Mucosa of stomach (tissue), 1 donor: ENCODE data around the gene ELMO1.

Experiments used
- H3K27me3 ChIP-seq: one replicate; pipeline ENCODE4 v1.7.0; 2013; ENCODE audit warnings: mild to moderate bottlenecking, low read length; ENCODE audit not compliant: control insufficient read depth, insufficient read depth
- H3K36me3 ChIP-seq: one replicate; pipeline ENCODE4 v1.7.0; 2013; ENCODE audit warnings: low read length; ENCODE audit not compliant: control insufficient read depth, insufficient read depth
- H3K4me1 ChIP-seq: one replicate; pipeline ENCODE4 v1.7.0; 2013; ENCODE audit warnings: mild to moderate bottlenecking, low read length; ENCODE audit not compliant: control insufficient read depth, insufficient read depth
- H3K4me3 ChIP-seq: one replicate; pipeline ENCODE4 v1.7.0; 2013; ENCODE audit warnings: low read length
- H3K9ac ChIP-seq: one replicate; pipeline ENCODE4 v1.7.0; 2013; ENCODE audit warnings: mild to moderate bottlenecking, low read length, moderate library complexity
- H3K9me3 ChIP-seq: one replicate; pipeline ENCODE4 v1.7.0; 2013; ENCODE audit warnings: mild to moderate bottlenecking, low read length, moderate library complexity; ENCODE audit not compliant: control insufficient read depth
- donor health status: Pancreatic carcinoma.

ELMO1 gene

GRCh38 chr7:37107047-37107750 is 341.5 kb downstream of the ELMO1 start:
- Histone ChIP-seq H3K4me3 (no peak overlapping the region), H3K9me3 (no peaks in the 10 kb centered on the region), H3K4me1 (no peaks in the 10 kb centered on the region), H3K36me3 (no peaks in the 10 kb centered on the region), H3K27me3 (no peaks in the 10 kb centered on the region), H3K9ac (no peak overlapping the region)

GRCh38 chr7:37105762-37106161 is 342.9 kb downstream of the ELMO1 start:
- Histone ChIP-seq H3K9me3 (no peaks in the 10 kb centered on the region), H3K4me3 (no peak overlapping the region), H3K9ac (no peak overlapping the region), H3K4me1 (no peaks in the 10 kb centered on the region), H3K27me3 (no peaks in the 10 kb centered on the region), H3K36me3 (no peaks in the 10 kb centered on the region)

DNA sequence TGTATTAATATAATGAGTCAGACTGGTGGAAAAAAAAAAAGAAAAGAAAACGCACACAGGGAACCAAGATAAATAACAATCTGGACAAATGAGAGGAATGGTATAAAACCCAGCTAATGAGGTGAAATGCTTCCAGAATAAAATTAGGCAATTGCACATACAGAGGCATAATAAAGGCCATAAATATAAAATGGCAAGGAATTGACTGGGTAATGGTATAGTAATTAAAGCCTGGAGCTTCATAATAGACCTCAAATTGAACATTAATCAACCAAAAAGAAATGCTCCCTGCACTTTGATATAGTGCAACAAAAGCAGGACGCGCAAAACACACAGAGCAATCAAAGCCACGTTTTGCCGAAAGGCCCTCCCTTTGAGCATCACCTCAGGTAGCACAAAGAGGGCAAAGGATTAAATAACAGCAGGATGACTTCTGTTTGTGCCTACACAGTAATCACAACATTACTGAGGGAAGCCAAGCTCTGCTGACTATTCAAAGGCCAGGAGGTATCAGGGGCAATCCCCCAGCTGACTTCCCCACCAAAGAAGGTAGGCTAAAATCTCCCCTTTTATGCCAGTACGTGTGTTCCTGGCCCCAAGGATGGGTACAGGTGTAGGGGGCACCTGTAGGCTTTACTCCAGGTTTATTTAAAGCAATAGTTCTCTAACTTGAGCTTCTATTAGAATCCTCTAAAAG is 343.7 kb downstream of the ELMO1 start:
- Histone ChIP-seq H3K4me3 (no peak overlapping the region), H3K9me3 (no peaks in the 10 kb centered on the region), H3K36me3 (no peaks in the 10 kb centered on the region), H3K9ac (no peak overlapping the region), H3K27me3 (no peaks in the 10 kb centered on the region), H3K4me1 (no peaks in the 10 kb centered on the region)

- Histone ChIP-seq H3K4me3 (no peak overlapping the region), H3K4me1 (no peaks in the 10 kb centered on the region), H3K36me3 (no peaks in the 10 kb centered on the region), H3K9me3 (no peaks in the 10 kb centered on the region), H3K27me3 (no peaks in the 10 kb centered on the region), H3K9ac (no peak overlapping the region)
Observed at GRCh38 chr7:37102518-37103137, 346.0 kb downstream of the ELMO1 start.

DNA sequence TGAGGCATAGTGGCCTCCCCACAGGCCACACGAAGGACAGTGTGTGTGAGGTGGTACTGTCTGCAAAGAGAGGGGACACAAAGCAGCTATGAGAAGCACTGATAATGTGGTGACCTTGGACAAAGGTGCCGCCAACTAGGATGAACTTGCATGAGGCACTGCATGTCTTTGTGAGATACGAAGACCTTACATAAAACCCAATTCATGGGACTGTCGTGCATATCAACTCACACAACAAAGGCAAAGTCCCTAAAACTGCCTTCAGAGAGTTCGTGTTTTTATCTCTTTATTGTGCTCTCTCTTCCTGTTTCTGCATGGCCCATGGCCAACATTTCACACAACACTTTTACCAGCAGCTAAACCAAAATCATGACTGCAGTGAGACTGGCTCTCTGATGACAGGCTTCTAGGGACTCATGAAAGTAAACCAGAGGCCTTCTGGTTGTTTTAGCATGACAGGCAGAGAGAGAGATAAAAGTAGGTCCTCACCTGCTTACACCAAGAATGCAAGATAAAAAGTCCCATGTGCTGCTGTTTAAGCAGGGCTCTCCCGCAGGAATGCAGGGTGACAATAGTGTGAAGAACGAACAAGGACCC is 347.8 kb downstream of the ELMO1 start:
- Histone ChIP-seq H3K36me3 (no peaks in the 10 kb centered on the region), H3K9me3 (no peaks in the 10 kb centered on the region), H3K27me3 (no peaks in the 10 kb centered on the region), H3K4me1 (no peaks in the 10 kb centered on the region), H3K9ac (no peak overlapping the region), H3K4me3 (no peak overlapping the region)

- H3K4me1 ChIP-seq: no peaks in the 10 kb centered on the region
- H3K27me3 ChIP-seq: no peaks in the 10 kb centered on the region
- no peaks in the 10 kb centered on the region for H3K36me3 ChIP-seq
- no peak overlapping the region for H3K4me3 ChIP-seq
- H3K9ac ChIP-seq: no peak overlapping the region
- H3K9me3 ChIP-seq: no peaks in the 10 kb centered on the region
Observed at GRCh38 chr7:37098762-37099161, 349.9 kb downstream of the ELMO1 start.

DNA sequence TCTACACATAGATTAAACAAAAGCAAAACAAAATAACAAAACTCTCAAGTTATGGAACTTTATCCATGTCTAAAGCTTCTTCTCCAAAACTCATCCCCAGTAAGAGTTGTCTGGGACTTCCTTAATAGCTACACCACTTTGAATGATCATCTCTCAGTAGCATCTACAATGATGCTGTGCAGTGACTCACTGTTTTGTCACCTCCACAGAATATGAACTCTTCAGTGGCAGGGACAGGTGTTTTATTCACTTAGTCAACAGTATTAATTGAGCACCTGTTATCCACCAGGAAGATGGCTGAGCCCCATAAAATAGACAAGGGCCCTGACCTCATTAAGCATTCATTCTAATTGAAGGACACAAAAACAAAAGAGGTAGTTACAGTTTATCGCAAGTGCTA is 350.7 kb downstream of the ELMO1 start:
- no peaks in the 10 kb centered on the region for H3K4me1 ChIP-seq
- H3K9ac ChIP-seq: no peak overlapping the region
- H3K9me3 ChIP-seq: no peaks in the 10 kb centered on the region
- no peak overlapping the region for H3K4me3 ChIP-seq
- H3K27me3 ChIP-seq: no peaks in the 10 kb centered on the region
- H3K36me3 ChIP-seq: no peaks in the 10 kb centered on the region

GRCh38 chr7:37097276-37097675 is 351.4 kb downstream of the ELMO1 start:
- Histone ChIP-seq H3K9ac (no peak overlapping the region), H3K4me1 (no peaks in the 10 kb centered on the region)

DNA sequence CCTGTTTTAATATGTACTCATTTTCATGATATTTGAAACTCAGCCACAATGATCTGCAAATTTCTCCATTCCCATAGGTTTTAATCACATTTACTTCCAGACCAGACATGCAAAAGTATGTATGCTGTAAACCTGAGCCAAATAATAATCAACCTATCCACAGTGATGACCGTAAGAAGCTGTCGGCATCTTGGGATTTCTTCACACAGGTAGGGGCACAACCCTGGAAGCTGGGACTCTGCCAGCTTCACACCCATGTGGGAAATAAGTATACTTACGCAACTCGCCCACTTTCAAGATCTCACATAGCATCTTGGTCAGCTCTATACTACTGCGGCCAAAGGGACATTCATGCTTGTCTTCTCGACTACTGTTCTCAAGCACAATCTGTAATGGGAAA is 352.3 kb downstream of the ELMO1 start:
- Histone ChIP-seq H3K9ac (no peak overlapping the region), H3K27me3 (no peaks in the 10 kb centered on the region), H3K36me3 (no peaks in the 10 kb centered on the region), H3K4me3 (no peak overlapping the region), H3K4me1 (no peaks in the 10 kb centered on the region), H3K9me3 (no peaks in the 10 kb centered on the region)

More at GRCh38 chr7:37097276-37097675, 351.4 kb downstream of the ELMO1 start:
- H3K36me3 ChIP-seq: no peaks in the 10 kb centered on the region
- H3K9me3 ChIP-seq: no peaks in the 10 kb centered on the region
- no peak overlapping the region for H3K4me3 ChIP-seq
- H3K27me3 ChIP-seq: no peaks in the 10 kb centered on the region

- no peak overlapping the region for H3K4me3 ChIP-seq
- H3K9me3 ChIP-seq: no peaks in the 10 kb centered on the region
- no peaks in the 10 kb centered on the region for H3K36me3 ChIP-seq
- no peaks in the 10 kb centered on the region for H3K27me3 ChIP-seq
- H3K4me1 ChIP-seq: no peaks in the 10 kb centered on the region
- no peak overlapping the region for H3K9ac ChIP-seq
Observed at GRCh38 chr7:37095122-37095521, 353.5 kb downstream of the ELMO1 start.

GRCh38 chr7:37093257-37093656 is 355.4 kb downstream of the ELMO1 start:
- Histone ChIP-seq H3K36me3 (no peaks in the 10 kb centered on the region), H3K4me3 (no peak overlapping the region), H3K27me3 (no peaks in the 10 kb centered on the region), H3K4me1 (no peaks in the 10 kb centered on the region), H3K9ac (no peak overlapping the region), H3K9me3 (no peaks in the 10 kb centered on the region)

DNA sequence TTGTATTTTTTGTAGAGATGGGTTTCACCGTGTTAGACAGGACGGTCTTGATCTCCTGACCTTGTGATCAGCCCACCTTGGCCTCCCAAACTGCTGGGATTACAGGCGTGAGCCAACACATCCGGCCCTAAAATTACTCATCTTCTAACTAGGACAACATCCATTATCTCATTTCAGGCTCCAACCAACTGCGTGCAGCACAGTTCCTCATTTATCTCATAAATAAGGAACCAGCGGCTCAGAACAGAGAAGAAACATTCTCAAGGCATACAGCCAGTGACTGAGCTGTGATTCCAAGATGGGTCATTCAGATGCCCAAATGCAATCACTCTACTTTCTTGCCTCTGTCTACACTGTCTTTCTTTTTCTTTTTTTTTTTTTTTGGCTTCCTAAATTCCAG is 356.1 kb downstream of the ELMO1 start:
- Histone ChIP-seq H3K4me1 (no peaks in the 10 kb centered on the region), H3K27me3 (no peaks in the 10 kb centered on the region), H3K4me3 (no peak overlapping the region), H3K9me3 (no peaks in the 10 kb centered on the region), H3K36me3 (no peaks in the 10 kb centered on the region), H3K9ac (no peak overlapping the region)
